Stimulated activated naive B cell treated with anti-CD40 and anti-IgM and Interleukin-4, amounts not matched to agents 10 μg/mL and 1 μg/mL and 100 μg/mL, for 72 hours (primary cell): Measurements from ENCODE around the gene GTF2H1.

Source experiments
- ATAC-seq, 2 donors: fragments of 150-1000 bp; cut with Tn5 transposase; replicated peaks; 2 replicates each; pipeline ENCODE4 v1.10.0; 2021; ENCODE audit warnings: moderate library complexity in 1 of 2
- DNase-seq: peaks from one replicate; pipeline ENCODE4 v3.0.0; 2021
- H3K27ac Mint-ChIP-seq: one replicate; pipeline ENCODE4 v1.8.0; 2022; ENCODE audit warnings: mild to moderate bottlenecking, mixed read lengths
- H3K27me3 Mint-ChIP-seq, 2 donors: one replicate each; pipeline ENCODE4 v1.8.0; 2022; ENCODE audit warnings: mixed read lengths in 2 of 2
- H3K36me3 Mint-ChIP-seq, 2 donors: one replicate each; pipeline ENCODE4 v1.8.0; 2022; ENCODE audit warnings: mixed read lengths in 2 of 2, mild to moderate bottlenecking in 1 of 2
- H3K4me1 Mint-ChIP-seq, 2 donors: one replicate each; pipeline ENCODE4 v1.8.0; 2022; ENCODE audit warnings: mixed read lengths in 2 of 2, mild to moderate bottlenecking in 1 of 2
- H3K4me3 Mint-ChIP-seq, 2 donors: one replicate each; pipeline ENCODE4 v1.8.0; 2022; ENCODE audit warnings: mild to moderate bottlenecking in 2 of 2, mixed read lengths in 2 of 2, moderate library complexity in 1 of 2
- H3K9me3 Mint-ChIP-seq, 2 donors: one replicate each; pipeline ENCODE4 v1.8.0; 2022; ENCODE audit warnings: mixed read lengths in 2 of 2, mild to moderate bottlenecking in 1 of 2

The GTF2H1 gene

DNA sequence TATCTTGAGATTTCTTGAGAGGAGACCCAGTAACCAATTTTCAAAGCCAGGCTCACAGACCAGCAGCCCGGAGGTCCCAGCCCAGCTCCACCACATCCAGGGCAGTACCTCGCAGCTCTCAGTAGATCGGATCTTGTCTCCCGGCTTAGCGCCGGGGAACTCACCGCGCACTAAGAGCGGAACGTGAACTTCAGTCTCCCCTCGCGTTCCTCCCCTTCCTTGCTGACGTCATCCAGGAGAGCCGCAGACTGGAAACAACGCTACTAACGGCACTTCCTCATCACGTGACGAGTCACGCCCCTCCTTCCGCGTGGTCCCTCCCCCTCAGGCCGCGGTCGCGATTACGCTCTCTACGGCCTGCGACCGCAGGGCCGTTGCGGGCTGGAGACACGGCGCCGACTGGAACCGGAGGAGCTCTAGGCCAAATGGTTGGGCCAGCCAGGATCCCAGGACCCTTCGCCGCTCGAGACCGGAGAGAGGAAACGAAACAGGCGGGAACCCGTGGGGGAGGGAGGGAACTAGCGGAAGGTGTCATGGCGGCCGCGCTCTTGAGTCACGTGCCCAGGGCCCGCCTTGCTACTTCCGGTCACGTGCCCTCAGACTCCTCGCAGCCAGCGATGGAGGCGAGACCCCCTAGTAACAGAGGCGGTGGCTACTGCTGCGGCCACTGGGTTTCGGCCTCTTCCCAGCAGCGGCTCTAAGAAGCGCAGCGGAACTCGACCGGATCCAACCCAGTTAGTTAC is at the start of gene GTF2H1, which contains the start of gene HPS5:
Gene GTF2H1 (plus strand): TSS at position 599 of the 743 bp plus-strand sequence. CDS start 10,508 bp downstream, outside the sequence.
Gene HPS5 (minus strand): TSS at position 172 of the 743 bp plus-strand sequence. CDS start 4,282 bp downstream, outside the sequence.
- DNase-seq: peak; percentile 93
- Mint-ChIP-seq H3K27me3 (no peaks in the 10 kb centered on the region), H3K4me1 (peaks cover 38 to 62% of the 10 kb centered on the region in 2 donors), H3K4me3 (peak within 1 kb of the TSS; percentile 99), H3K27ac (peak within 1 kb of the TSS; percentile 100), H3K9me3 (no peaks in the 10 kb centered on the region), H3K36me3 (peaks cover 31 to 42% of the 10 kb centered on the region in 2 donors)
- peak; percentile 91 to 92 for ATAC-seq

DNA sequence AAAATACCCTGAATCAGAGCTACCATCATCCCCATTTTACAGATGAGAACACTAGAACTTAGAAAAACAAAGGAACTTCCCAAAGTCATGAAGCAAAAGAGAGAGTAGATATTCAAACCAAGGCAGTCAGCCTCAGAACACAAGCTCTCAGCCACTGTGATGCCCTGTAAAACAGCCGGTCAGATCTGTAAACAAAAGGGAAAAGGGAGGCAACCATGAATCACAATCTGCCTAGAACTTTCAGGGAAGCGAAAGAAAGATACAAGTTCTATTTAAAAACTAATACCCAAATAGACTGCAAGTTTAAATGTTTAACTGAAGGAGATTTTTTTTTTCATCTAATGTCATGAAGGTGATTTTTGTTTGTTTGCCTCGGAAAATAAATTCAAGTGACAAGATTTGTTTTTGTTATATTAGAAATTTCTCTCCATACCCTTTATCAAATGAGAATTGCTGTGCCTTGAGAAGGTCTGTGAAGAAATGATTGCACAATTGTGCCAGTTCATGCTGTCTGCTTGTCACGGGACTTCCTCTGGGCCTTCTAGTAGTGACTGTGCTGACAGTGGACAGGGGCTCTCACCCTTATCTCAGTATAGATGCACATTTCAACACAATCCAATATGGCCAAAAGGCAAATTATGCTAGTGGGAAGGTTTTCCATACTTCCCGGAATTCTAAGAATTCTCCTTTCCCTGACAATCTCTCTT is 44.6 kb upstream of the GTF2H1 start:
- Mint-ChIP-seq H3K9me3 (no peaks in the 10 kb centered on the region), H3K27ac (no peak overlapping the region), H3K36me3 (peaks cover 40 to 66% of the 10 kb centered on the region in 2 donors), H3K4me3 (no peak overlapping the region), H3K27me3 (no peaks in the 10 kb centered on the region), H3K4me1 (peaks cover 14 to 34% of the 10 kb centered on the region in 2 donors)
- ATAC-seq (no peak), DNase-seq (no peak)

DNA sequence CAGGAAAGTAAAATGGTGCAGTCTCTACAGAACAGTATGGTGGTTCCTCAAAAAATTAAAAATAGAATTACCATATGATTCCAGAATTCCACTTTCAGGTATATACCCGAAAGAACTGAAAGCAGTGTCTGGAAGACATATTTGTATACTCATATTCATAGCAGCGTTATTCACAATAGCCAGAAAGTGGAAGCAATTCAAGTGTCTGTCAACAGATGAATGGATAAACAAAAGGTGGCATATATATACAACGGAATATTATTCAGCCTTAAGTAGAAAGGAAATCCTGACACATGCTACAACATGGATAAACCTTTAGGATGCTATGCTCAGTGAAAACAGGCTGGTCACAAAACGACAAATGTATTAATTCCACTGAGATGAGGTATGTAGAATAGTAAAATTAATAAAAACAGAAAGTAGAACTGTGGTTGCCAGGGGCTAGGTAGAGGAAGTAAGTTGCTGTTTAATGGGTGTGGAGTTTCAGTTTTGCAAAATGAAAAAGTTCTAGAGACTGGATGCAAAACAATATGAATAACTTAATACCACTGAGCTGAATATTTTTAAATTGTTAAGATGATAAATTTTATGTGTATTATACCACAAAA is 41.8 kb upstream of the GTF2H1 start:
- no peak for DNase-seq
- peak overlapping the region in 1 of 2 donors; percentile 50 for H3K4me3 Mint-ChIP-seq
- H3K4me1 Mint-ChIP-seq: peaks cover 19 to 35% of the 10 kb centered on the region in 2 donors
- peak overlapping the region; percentile 92 for H3K27ac Mint-ChIP-seq
- no peaks in the 10 kb centered on the region for H3K9me3 Mint-ChIP-seq
- ATAC-seq: peak; percentile 87 to 90
- peaks cover 33 to 73% of the 10 kb centered on the region in 2 donors for H3K36me3 Mint-ChIP-seq
- no peaks in the 10 kb centered on the region for H3K27me3 Mint-ChIP-seq

DNA sequence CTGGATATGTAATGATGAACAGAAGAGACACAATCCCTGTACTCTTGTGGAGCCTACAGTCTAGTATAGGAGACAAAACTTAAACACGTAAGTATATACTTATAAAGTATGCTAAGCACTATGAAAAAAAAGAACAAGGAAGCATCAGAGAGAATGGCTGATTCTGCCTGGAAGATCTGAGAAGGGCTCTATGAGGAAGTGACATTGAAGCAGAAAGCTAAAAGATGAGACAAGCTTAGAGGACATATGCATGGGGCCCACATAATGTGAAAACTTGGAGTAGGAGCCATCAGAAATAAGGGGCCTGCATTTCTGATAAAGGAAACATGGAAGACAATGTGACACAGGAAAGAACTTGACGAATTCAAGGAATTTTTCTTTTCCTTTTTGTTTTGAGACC is 39.7 kb upstream of the GTF2H1 start:
- Mint-ChIP-seq H3K9me3 (no peaks in the 10 kb centered on the region), H3K27ac (peak overlapping the region; percentile 63), H3K27me3 (no peaks in the 10 kb centered on the region), H3K4me1 (peaks cover 19 to 35% of the 10 kb centered on the region in 2 donors), H3K4me3 (no peak overlapping the region), H3K36me3 (peaks cover 36 to 76% of the 10 kb centered on the region in 2 donors)
- DNase-seq (no peak), ATAC-seq (peak; percentile 58 to 62)

DNA sequence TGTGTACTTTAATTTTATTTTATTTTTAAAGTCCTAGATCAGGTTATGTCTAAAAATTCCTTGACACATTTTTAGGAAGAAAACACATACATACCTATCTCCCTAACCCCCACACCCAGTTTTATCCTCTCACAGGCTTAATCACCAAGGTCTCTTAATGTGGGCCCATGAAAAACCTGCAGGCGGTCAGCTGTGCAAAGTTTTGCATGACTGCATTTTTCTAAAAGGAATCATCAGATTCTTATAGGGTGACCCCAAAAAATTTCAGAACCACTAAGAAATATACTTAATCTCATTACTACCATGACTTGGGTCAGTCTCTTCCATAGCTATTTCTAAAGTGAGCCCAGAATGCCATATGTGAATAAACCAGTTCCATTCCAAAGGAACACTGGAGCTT is 36.5 kb upstream of the GTF2H1 start:
- no peak for ATAC-seq
- no peak overlapping the region for H3K27ac Mint-ChIP-seq

DNA sequence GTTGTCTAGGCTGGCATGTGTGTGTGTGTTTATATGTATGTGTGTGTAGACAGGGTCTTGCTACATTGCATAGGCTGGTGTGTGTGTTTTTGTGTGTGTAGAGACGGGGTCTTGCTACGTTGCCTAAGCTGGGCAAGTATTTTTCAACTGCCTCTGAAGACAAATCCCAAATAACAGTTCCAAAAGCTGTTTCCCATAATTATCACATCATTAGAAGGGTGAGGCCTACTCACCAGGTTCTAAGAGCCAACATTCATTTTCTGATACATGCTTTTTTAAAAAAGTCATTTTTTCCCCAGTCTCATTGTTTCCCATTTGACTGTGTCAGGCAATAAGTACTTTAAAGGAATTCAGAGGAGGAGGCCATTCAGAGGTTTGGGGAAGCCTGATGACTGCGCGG is 33.5 kb upstream of the GTF2H1 start:
- H3K27me3 Mint-ChIP-seq: no peaks in the 10 kb centered on the region
- no peaks in the 10 kb centered on the region for H3K9me3 Mint-ChIP-seq
- H3K27ac Mint-ChIP-seq: no peak overlapping the region
- ATAC-seq (no peak), DNase-seq (no peak)
- H3K36me3 Mint-ChIP-seq: peaks cover 36 to 61% of the 10 kb centered on the region in 2 donors
- H3K4me3 Mint-ChIP-seq: no peak overlapping the region
- H3K4me1 Mint-ChIP-seq: peaks cover 0 to 3% of the 10 kb centered on the region in 2 donors

More for the DNA sequence above, 36.5 kb upstream of the GTF2H1 start:
- no peaks in the 10 kb centered on the region for H3K9me3 Mint-ChIP-seq
- H3K4me3 Mint-ChIP-seq: no peak overlapping the region
- no peaks in the 10 kb centered on the region for H3K27me3 Mint-ChIP-seq
- peaks cover 14 to 19% of the 10 kb centered on the region in 2 donors for H3K4me1 Mint-ChIP-seq
- H3K36me3 Mint-ChIP-seq: peaks cover 34 to 64% of the 10 kb centered on the region in 2 donors
- DNase-seq: no peak

DNA sequence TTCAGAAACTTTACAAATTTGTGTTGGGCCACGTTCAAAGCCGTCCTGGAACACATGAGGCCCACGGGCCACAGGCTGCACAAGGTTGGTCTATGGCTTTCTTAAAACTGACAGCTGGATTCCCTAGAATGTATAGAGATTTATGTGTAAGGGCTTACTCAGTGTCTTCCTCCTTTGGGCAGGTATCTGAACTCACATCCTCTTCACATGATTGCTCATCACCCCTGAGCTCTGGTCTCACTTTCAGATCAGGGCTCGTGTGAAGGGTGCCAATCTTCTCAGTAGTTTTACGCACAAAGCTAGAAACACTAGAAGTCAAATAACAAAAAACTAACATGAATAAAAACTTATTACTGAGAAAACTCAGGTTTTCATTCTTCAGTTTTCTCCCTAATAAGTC is 27.5 kb upstream of the GTF2H1 start:
- no peak overlapping the region for H3K27ac Mint-ChIP-seq

DNA sequence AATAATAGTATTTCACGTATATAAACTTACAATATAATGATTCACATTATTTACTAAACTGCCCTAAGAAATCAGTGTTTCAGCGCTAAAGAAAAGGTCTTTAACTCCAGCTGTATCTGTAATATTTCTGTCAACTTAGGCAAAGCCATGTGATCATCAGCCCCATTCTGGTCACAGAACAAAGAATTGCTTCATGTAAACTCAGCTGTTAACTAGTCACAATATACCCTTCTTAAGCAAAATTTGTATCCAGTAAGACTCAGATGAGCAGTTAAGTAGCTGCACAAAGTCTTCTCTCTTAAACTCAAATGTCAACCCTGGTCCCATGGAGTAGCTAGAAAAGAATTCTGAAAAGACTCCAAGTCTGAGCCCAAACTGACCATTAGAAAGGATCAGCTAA is 27.1 kb upstream of the GTF2H1 start:
- peaks cover 2 to 10% of the 10 kb centered on the region in 2 donors for H3K4me1 Mint-ChIP-seq
- no peak for ATAC-seq
- H3K36me3 Mint-ChIP-seq: peaks cover 46 to 64% of the 10 kb centered on the region in 2 donors
- H3K27me3 Mint-ChIP-seq: no peaks in the 10 kb centered on the region
- DNase-seq: no peak
- H3K9me3 Mint-ChIP-seq: no peaks in the 10 kb centered on the region
- no peak overlapping the region for H3K27ac Mint-ChIP-seq
- H3K4me3 Mint-ChIP-seq: no peak overlapping the region

More for the DNA sequence above, 27.5 kb upstream of the GTF2H1 start:
- Mint-ChIP-seq H3K36me3 (peaks cover 47 to 62% of the 10 kb centered on the region in 2 donors), H3K4me1 (peaks cover 2 to 10% of the 10 kb centered on the region in 2 donors), H3K27me3 (no peaks in the 10 kb centered on the region), H3K9me3 (no peaks in the 10 kb centered on the region), H3K4me3 (no peak overlapping the region)
- ATAC-seq: no peak
- no peak for DNase-seq

DNA sequence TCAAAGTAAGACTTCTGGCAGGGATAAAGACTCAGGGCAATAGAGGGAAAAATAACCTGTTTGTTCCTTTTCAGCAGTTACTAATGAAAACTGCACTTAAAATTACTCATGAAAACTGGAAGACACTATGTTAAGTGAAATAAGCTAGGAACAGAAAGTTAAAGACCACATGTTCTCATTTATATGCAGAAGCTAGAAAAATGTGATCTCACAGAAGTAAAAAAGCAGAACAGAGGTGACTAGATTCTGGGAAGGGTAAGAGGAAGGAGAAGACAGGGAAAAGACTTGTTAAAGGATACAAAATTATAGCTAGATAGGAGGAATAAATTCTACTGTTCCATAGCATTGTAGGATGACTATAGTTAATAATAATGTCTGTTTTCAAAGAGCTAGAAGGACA is 22.6 kb upstream of the GTF2H1 start:
- DNase-seq: no peak
- ATAC-seq: no peak
- H3K27ac Mint-ChIP-seq: no peak overlapping the region
- peaks cover 2 to 10% of the 10 kb centered on the region in 2 donors for H3K4me1 Mint-ChIP-seq
- no peaks in the 10 kb centered on the region for H3K9me3 Mint-ChIP-seq
- peaks cover 33 to 50% of the 10 kb centered on the region in 2 donors for H3K36me3 Mint-ChIP-seq
- no peaks in the 10 kb centered on the region for H3K27me3 Mint-ChIP-seq
- no peak overlapping the region for H3K4me3 Mint-ChIP-seq

DNA sequence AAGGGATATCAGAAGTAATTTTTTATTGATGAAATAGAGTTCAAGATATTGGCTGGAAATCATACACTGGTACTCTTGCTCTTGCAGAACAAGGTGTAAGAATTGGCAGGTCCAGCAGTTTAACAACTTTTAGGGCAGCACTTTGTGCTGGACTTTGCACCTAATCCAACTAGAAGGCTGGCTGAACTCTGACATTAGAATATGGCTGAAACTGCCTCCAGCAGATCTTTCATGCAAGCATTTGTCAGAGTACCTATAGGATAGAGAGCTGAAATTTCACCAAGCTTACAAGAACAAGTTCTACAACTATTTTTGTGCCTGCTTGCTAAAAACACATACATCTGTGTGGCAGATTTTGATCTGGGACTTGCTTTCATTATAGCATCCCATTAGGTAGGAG is 17.6 kb upstream of the GTF2H1 start:
- peaks cover 29 to 44% of the 10 kb centered on the region in 2 donors for H3K36me3 Mint-ChIP-seq
- H3K4me3 Mint-ChIP-seq: no peak overlapping the region
- no peaks in the 10 kb centered on the region for H3K27me3 Mint-ChIP-seq
- ATAC-seq (no peak), DNase-seq (no peak)
- no peaks in the 10 kb centered on the region for H3K9me3 Mint-ChIP-seq
- no peak overlapping the region for H3K27ac Mint-ChIP-seq
- no peaks in the 10 kb centered on the region for H3K4me1 Mint-ChIP-seq

DNA sequence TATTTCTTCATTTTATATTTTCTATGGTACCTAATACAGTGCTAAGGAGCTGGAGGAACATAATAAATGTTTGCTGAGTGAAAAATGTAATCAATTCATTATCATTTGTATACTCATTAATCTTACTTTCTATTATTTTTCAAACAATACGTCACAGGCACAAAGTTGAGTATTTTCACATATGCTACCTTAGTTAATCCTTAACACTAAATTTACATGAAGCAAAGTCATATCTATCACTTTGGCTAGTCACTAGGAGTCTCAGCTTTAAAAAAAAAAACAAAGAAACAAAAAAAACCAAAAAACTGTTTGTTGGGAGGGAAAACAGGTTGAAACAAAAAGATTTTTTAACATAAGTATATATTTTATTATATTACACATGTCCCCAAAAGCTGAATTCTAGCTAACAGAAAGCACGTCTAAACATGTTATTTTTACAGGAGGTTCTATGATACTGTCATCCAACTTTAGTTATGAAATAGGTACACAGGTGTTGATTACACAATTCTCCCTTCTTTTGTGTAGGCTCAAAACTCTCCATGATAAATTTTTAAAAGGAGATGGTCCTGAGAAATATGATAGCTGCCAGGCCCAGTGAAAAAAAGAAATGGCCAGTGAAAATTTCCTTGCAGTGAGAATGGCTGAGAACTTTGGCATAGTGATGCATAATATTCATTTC is 14.8 kb upstream of the GTF2H1 start:
- Mint-ChIP-seq H3K4me1 (peaks cover 12 to 21% of the 10 kb centered on the region in 2 donors), H3K4me3 (no peak overlapping the region), H3K27ac (no peak overlapping the region), H3K27me3 (no peaks in the 10 kb centered on the region), H3K36me3 (peaks cover 39 to 44% of the 10 kb centered on the region in 2 donors), H3K9me3 (no peaks in the 10 kb centered on the region)
- DNase-seq: no peak
- no peak for ATAC-seq

DNA sequence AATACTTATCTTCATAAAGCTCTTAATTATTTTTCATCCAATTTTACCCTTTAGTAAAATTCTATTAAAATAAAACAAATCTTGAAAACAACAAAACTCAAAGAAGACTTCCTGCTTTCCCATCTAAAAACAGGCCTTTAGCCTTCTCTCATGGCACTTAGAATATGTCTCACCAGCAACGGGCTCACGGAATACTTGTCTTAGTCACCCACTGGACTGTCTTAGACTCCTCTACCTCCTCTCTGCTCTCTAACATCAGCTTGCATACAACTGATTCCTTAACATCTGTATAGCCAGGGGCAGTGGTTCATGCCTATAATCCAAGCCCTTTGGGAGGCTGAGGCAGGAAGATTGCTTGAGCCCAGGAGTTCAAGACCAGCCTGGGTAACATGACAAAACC is 14.1 kb upstream of the GTF2H1 start:
- Mint-ChIP-seq H3K9me3 (no peaks in the 10 kb centered on the region), H3K4me3 (no peak overlapping the region), H3K27ac (no peak overlapping the region), H3K36me3 (peaks cover 39 to 40% of the 10 kb centered on the region in 2 donors), H3K27me3 (no peaks in the 10 kb centered on the region), H3K4me1 (peaks cover 15 to 28% of the 10 kb centered on the region in 2 donors)
- ATAC-seq: no peak
- no peak for DNase-seq

DNA sequence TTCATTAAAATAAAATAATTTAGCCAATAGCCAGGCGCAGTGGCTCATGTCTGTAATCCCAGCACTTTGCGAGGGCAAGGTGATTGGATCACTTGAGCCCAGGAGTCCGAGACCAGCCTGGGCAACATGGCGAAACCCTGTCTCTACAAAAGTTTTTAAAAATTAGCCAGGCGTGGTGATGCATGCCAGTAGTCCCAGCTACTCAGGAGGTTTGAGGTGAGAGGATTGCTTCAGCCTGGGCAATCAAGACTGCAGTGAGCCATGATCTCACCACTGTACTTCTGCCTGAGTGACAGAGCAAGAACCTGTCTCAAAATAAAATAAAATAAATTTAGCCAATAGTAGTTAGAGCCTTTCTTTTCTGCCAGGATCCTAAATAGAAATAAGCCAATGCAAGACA is 12.7 kb upstream of the GTF2H1 start:
- Mint-ChIP-seq H3K4me3 (no peak overlapping the region), H3K36me3 (peaks cover 40% of the 10 kb centered on the region in 2 donors), H3K27ac (no peak overlapping the region), H3K27me3 (no peaks in the 10 kb centered on the region), H3K4me1 (peaks cover 17 to 29% of the 10 kb centered on the region in 2 donors), H3K9me3 (no peaks in the 10 kb centered on the region)
- DNase-seq: no peak
- ATAC-seq: no peak
